GM23338 (cell line): Measurements from ENCODE around the gene MED7. TPM values are rescaled to one million over a fixed set of nuclear protein-coding genes. Genes with fewer than 3 reads are reported as not detected.

Experiments used
- ATAC-seq: fragments of 200-7000 bp; cut with Tn5 transposase; 3 replicates; pipeline ENCODE4 v1.9.1; 2020
- DNase-seq: peaks from one replicate; pipeline ENCODE4 v3.0.0-alpha.2; 2015; ENCODE audit warnings: low spot score
- H2AFZ ChIP-seq: fragments of 200-600 bp; sonication (generic); 2 replicates; pipeline ENCODE4 v1.8.0; 2016; ENCODE audit warnings: antibody characterized with exemption, mild to moderate bottlenecking, moderate library complexity
- H3F3A ChIP-seq: fragments of 200-600 bp; sonication (generic); replicated peaks from 2 replicates; pipeline ENCODE4 v1.8.0; 2017; ENCODE audit warnings: antibody characterized with exemption, mixed run types, low read depth
- H3K27ac ChIP-seq: fragments of 200-600 bp; sonication (generic); 2 replicates; pipeline ENCODE4 v1.6.1; 2016; ENCODE audit warnings: low read depth
- H3K27me3 ChIP-seq: fragments of 200-600 bp; sonication (generic); 2 replicates; pipeline ENCODE4 v1.8.0; 2016; ENCODE audit warnings: mild to moderate bottlenecking, mixed run types, moderate library complexity; ENCODE audit not compliant: insufficient read depth
- H3K36me3 ChIP-seq: fragments of 200-600 bp; sonication (generic); 2 replicates; pipeline ENCODE4 v1.8.0; 2016; ENCODE audit warnings: mild to moderate bottlenecking; ENCODE audit not compliant: insufficient read depth
- H3K4me1 ChIP-seq: fragments of 200-600 bp; sonication (generic); 2 replicates; pipeline ENCODE4 v1.8.0; 2016; ENCODE audit warnings: mild to moderate bottlenecking, moderate library complexity; ENCODE audit not compliant: insufficient read depth
- H3K4me2 ChIP-seq: fragments of 200-600 bp; sonication (generic); 2 replicates; pipeline ENCODE4 v1.7.1; 2017; ENCODE audit warnings: mixed run types
- H3K4me3 ChIP-seq: fragments of 200-600 bp; sonication (generic); 2 replicates; pipeline ENCODE4 v1.6.1; 2016; ENCODE audit warnings: mixed run types
- H3K79me2 ChIP-seq: fragments of 200-600 bp; sonication (generic); replicated peaks from 2 replicates; pipeline ENCODE4 v1.8.0; 2017; ENCODE audit warnings: mild to moderate bottlenecking; ENCODE audit not compliant: insufficient read depth
- H3K9me2 ChIP-seq: fragments of 200-600 bp; sonication (generic); 2 replicates; pipeline ENCODE4 v1.8.0; 2017; ENCODE audit not compliant: insufficient read depth
- H4K20me1 ChIP-seq: fragments of 200-600 bp; sonication (generic); replicated peaks from 2 replicates; pipeline ENCODE4 v1.8.0; 2017; ENCODE audit warnings: mild to moderate bottlenecking; ENCODE audit not compliant: insufficient read depth
- H3K27ac Mint-ChIP-seq: 2 replicates; pipeline ENCODE4 v1.8.0; 2020; ENCODE audit warnings: inconsistent platforms, mild to moderate bottlenecking, moderate library complexity, mixed read lengths
- H3K27me3 Mint-ChIP-seq: 3 replicates; pipeline ENCODE4 v1.8.0; 2022; ENCODE audit warnings: low read depth, mild to moderate bottlenecking, moderate library complexity, mixed read lengths, inconsistent platforms; ENCODE audit not compliant: insufficient read depth, poor library complexity
- H3K36me3 Mint-ChIP-seq: 3 replicates; pipeline ENCODE4 v1.8.0; 2021; ENCODE audit warnings: low read depth, mild to moderate bottlenecking, inconsistent platforms, moderate library complexity, mixed read lengths
- H3K4me1 Mint-ChIP-seq: 3 replicates; pipeline ENCODE4 v1.8.0; 2020; ENCODE audit warnings: mild to moderate bottlenecking, inconsistent platforms, mixed read lengths
- H3K4me3 Mint-ChIP-seq: 3 replicates; pipeline ENCODE4 v1.8.0; 2021; ENCODE audit warnings: moderate library complexity, mild to moderate bottlenecking, inconsistent platforms, mixed read lengths
- H3K9me3 Mint-ChIP-seq: 3 replicates; pipeline ENCODE4 v1.8.0; 2020; ENCODE audit warnings: moderate library complexity, mild to moderate bottlenecking, inconsistent platforms, mixed read lengths
- EZH2phosphoT487 ChIP-seq: fragments of 200-600 bp; sonication (generic); IDR thresholded peaks from one replicate; pipeline ENCODE4 v1.8.1; 2018; ENCODE audit warnings: antibody characterized with exemption; ENCODE audit not compliant: unreplicated experiment
- NANOG ChIP-seq: IDR thresholded peaks from 2 replicates; pipeline ENCODE4 v1.6.1; 2016; ENCODE audit warnings: antibody characterized with exemption, borderline replicate concordance
- ZNF114 ChIP-seq: fragments of 250-450 bp; sonication (Bioruptor Pico); IDR thresholded peaks from 2 replicates; pipeline ENCODE4 v1.5.0; 2020; ENCODE audit warnings: mild to moderate bottlenecking, moderate library complexity
- ZNF331 ChIP-seq: fragments of 250-450 bp; sonication (Bioruptor Pico); IDR thresholded peaks from 2 replicates; pipeline ENCODE4 v1.5.0; 2020; ENCODE audit warnings: low read depth, mild to moderate bottlenecking, moderate library complexity
- polyA plus RNA-seq: library from polyadenylated mRNA; unstranded; fragments of >200 nt; fragmentation: Nextera tagmentation; extraction: Ambion mirVana; gene quantifications from 2 replicates; pipeline ENCODE4 v1.2.1, GENCODE V29; 2016
- total RNA-seq: library from RNA; depleted of rRNA; stranded (reverse); fragments of >200 nt; shearing (Covaris generic); gene quantifications from 2 replicates; pipeline ENCODE4 v1.2.3, GENCODE V29; 2014
- TF ChIP-seq, protein P1 (sequence below): fragments of 250-450 bp; sonication (Bioruptor Pico); IDR thresholded peaks from 2 replicates; pipeline ENCODE4 v1.5.0; 2020; ENCODE audit warnings: mild to moderate bottlenecking, moderate library complexity
- TF ChIP-seq, protein P2 (sequence below), 2 experiments: fragments of 200-600 bp in 1 of 2; sonication (generic) in 1 of 2; conservative IDR thresholded peaks; 2 replicates each; pipeline versions ENCODE4 v1.5.1 to v1.6.1; 2016 to 2017; ENCODE audit warnings: antibody characterized with exemption in 2 of 2, low read depth in 2 of 2, mild to moderate bottlenecking in 2 of 2, moderate library complexity in 1 of 2
- TF ChIP-seq, protein P3 (sequence below): IDR thresholded peaks from 2 replicates; pipeline ENCODE4 v1.6.1; 2016; ENCODE audit warnings: antibody characterized with exemption

The MED7 gene
- total and polyA plus RNA-seq, 2 experiments from 2014 or later, result 9.7 to 34.4 TPM

DNA sequence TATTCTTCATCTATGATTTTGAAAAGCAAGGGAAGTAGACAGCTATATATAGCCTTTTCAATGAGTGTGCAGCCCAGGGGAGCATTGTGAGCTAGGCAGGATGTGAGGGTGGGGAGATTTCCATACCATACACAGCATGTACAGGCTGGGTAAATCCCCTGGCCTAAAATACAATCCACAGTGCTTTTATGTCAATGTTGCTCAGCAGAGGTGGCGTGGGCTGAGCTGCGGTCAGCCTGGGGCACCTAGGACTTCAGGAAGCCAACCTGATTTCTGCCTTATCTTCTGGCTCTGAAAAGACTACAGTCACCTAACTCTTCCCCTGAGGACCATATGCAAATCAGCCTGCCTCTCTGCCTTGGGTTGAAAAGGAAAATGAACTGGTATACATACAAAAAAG is 29.7 kb upstream of the MED7 start (continued):
- TF ChIP-seq, protein P1, sequence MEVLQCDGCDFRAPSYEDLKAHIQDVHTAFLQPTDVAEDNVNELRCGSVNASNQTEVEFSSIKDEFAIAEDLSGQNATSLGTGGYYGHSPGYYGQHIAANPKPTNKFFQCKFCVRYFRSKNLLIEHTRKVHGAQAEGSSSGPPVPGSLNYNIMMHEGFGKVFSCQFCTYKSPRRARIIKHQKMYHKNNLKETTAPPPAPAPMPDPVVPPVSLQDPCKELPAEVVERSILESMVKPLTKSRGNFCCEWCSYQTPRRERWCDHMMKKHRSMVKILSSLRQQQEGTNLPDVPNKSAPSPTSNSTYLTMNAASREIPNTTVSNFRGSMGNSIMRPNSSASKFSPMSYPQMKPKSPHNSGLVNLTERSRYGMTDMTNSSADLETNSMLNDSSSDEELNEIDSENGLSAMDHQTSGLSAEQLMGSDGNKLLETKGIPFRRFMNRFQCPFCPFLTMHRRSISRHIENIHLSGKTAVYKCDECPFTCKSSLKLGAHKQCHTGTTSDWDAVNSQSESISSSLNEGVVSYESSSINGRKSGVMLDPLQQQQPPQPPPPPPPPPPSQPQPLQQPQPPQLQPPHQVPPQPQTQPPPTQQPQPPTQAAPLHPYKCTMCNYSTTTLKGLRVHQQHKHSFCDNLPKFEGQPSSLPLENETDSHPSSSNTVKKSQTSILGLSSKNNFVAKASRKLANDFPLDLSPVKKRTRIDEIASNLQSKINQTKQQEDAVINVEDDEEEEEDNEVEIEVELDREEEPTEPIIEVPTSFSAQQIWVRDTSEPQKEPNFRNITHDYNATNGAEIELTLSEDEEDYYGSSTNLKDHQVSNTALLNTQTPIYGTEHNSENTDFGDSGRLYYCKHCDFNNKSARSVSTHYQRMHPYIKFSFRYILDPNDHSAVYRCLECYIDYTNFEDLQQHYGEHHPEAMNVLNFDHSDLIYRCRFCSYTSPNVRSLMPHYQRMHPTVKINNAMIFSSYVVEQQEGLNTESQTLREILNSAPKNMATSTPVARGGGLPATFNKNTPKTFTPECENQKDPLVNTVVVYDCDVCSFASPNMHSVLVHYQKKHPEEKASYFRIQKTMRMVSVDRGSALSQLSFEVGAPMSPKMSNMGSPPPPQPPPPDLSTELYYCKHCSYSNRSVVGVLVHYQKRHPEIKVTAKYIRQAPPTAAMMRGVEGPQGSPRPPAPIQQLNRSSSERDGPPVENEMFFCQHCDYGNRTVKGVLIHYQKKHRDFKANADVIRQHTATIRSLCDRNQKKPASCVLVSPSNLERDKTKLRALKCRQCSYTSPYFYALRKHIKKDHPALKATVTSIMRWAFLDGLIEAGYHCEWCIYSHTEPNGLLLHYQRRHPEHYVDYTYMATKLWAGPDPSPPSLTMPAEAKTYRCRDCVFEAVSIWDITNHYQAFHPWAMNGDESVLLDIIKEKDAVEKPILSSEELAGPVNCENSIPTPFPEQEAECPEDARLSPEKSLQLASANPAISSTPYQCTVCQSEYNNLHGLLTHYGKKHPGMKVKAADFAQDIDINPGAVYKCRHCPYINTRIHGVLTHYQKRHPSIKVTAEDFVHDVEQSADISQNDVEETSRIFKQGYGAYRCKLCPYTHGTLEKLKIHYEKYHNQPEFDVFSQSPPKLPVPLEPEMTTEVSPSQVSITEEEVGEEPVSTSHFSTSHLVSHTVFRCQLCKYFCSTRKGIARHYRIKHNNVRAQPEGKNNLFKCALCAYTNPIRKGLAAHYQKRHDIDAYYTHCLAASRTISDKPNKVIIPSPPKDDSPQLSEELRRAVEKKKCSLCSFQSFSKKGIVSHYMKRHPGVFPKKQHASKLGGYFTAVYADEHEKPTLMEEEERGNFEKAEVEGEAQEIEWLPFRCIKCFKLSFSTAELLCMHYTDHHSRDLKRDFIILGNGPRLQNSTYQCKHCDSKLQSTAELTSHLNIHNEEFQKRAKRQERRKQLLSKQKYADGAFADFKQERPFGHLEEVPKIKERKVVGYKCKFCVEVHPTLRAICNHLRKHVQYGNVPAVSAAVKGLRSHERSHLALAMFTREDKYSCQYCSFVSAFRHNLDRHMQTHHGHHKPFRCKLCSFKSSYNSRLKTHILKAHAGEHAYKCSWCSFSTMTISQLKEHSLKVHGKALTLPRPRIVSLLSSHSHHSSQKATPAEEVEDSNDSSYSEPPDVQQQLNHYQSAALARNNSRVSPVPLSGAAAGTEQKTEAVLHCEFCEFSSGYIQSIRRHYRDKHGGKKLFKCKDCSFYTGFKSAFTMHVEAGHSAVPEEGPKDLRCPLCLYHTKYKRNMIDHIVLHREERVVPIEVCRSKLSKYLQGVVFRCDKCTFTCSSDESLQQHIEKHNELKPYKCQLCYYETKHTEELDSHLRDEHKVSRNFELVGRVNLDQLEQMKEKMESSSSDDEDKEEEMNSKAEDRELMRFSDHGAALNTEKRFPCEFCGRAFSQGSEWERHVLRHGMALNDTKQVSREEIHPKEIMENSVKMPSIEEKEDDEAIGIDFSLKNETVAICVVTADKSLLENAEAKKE (CRISPR knock-in tag), result no peak
- TF ChIP-seq, protein P2, sequence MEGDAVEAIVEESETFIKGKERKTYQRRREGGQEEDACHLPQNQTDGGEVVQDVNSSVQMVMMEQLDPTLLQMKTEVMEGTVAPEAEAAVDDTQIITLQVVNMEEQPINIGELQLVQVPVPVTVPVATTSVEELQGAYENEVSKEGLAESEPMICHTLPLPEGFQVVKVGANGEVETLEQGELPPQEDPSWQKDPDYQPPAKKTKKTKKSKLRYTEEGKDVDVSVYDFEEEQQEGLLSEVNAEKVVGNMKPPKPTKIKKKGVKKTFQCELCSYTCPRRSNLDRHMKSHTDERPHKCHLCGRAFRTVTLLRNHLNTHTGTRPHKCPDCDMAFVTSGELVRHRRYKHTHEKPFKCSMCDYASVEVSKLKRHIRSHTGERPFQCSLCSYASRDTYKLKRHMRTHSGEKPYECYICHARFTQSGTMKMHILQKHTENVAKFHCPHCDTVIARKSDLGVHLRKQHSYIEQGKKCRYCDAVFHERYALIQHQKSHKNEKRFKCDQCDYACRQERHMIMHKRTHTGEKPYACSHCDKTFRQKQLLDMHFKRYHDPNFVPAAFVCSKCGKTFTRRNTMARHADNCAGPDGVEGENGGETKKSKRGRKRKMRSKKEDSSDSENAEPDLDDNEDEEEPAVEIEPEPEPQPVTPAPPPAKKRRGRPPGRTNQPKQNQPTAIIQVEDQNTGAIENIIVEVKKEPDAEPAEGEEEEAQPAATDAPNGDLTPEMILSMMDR (conservative IDR thresholded peaks at IDR 0.05; ENCODE audit: low read depth in 2 of 2), result no peak

DNA sequence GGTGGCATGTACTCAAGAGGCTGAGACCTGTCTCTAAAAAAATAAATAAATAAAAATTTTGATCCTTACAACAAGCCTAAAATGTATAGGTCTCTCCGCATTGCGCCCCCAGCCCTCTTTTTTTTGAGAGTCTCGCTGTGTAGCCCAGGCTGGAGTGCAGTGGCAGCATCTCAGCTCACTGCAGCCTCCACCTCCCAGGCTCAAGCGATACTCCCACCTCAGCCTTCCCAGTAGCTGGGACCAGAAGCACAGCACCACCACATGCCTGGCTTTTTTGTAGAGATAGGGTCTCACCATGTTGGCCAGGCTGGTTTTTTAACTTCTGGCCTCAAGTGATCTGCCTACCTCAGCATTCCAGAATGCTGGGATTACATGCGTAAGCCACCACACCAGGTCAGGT is 25.6 kb upstream of the MED7 start:
- H3K4me1 Mint-ChIP-seq, result peaks cover 23% of the 10 kb centered on the region; the same call in 2 of the 3 replicates
- no peaks in the 10 kb centered on the region for H3K27me3 ChIP-seq
- H2AFZ ChIP-seq, result no peak overlapping the region
- H3F3A ChIP-seq, result no peaks in the 10 kb centered on the region
- no peak overlapping the region for H3K27ac Mint-ChIP-seq
- H3K27me3 Mint-ChIP-seq, result no peaks in the 10 kb centered on the region
- H4K20me1 ChIP-seq, result no peaks in the 10 kb centered on the region
- H3K27ac ChIP-seq, result no peak overlapping the region
- H3K36me3 Mint-ChIP-seq, result no peaks in the 10 kb centered on the region; the same call in 2 of the 3 replicates
- peaks cover 11% of the 10 kb centered on the region; the same call in 2 of the 3 replicates for H3K9me3 Mint-ChIP-seq
- TF ChIP-seq ZNF114 (CRISPR knock-in tag) (no peak), NANOG (no peak), ZNF331 (no peak), EZH2phosphoT487 (no peak)
- TF ChIP-seq, protein P3, sequence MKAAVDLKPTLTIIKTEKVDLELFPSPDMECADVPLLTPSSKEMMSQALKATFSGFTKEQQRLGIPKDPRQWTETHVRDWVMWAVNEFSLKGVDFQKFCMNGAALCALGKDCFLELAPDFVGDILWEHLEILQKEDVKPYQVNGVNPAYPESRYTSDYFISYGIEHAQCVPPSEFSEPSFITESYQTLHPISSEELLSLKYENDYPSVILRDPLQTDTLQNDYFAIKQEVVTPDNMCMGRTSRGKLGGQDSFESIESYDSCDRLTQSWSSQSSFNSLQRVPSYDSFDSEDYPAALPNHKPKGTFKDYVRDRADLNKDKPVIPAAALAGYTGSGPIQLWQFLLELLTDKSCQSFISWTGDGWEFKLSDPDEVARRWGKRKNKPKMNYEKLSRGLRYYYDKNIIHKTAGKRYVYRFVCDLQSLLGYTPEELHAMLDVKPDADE, result no peak
- no peak overlapping the region for H3K4me3 Mint-ChIP-seq
- no peaks in the 10 kb centered on the region for H3K79me2 ChIP-seq
- no peak overlapping the region for H3K4me3 ChIP-seq
- H3K4me2 ChIP-seq, result no peak overlapping the region
- H3K4me1 ChIP-seq, result no peaks in the 10 kb centered on the region; the same call in 1 of the 2 replicates
- ATAC-seq, result no peak
- H3K9me2 ChIP-seq, result no peaks in the 10 kb centered on the region
- DNase-seq, result no peak
- H3K36me3 ChIP-seq, result no peaks in the 10 kb centered on the region
